ENCODE measurements around the gene LDLRAD4. TPM values are rescaled to one million over a fixed set of nuclear protein-coding genes. Genes with fewer than 3 reads are reported as not detected.

LDLRAD4 gene
- total RNA-seq, 1 donor, result 0.43 TPM

- no peak for TF ChIP-seq CTCF (IDR thresholded peaks at IDR 0.05; ENCODE audit: insufficient read depth, low read depth, low read length)
- H3K4me3 ChIP-seq (ENCODE audit: low read depth, low read length), result no peak overlapping the region
- no peak for DNase-seq (ENCODE audit: low read depth)
Observed at GRCh38 chr18:13583576-13584550, 365.3 kb downstream of the LDLRAD4 start.

GRCh38 chr18:13584825-13585224 lies 366.3 kb downstream of the LDLRAD4 start:
- no peak for DNase-seq (ENCODE audit: low read depth)
- no peak for TF ChIP-seq CTCF (IDR thresholded peaks at IDR 0.05; ENCODE audit: insufficient read depth, low read depth, low read length)
- no peak overlapping the region for H3K4me3 ChIP-seq (ENCODE audit: low read depth, low read length)

GRCh38 chr18:13585379-13586153 lies 367.0 kb downstream of the LDLRAD4 start:
- no peak for TF ChIP-seq CTCF (IDR thresholded peaks at IDR 0.05; ENCODE audit: insufficient read depth, low read depth, low read length)
- no peak for DNase-seq (ENCODE audit: low read depth)

GRCh38 chr18:13587001-13587400 lies 368.4 kb downstream of the LDLRAD4 start:
- no peak for TF ChIP-seq CTCF (IDR thresholded peaks at IDR 0.05; ENCODE audit: insufficient read depth, low read depth, low read length)
- DNase-seq (ENCODE audit: low read depth), result no peak
- H3K4me3 ChIP-seq (ENCODE audit: low read depth, low read length), result no peak overlapping the region

More at GRCh38 chr18:13585379-13586153, 367.0 kb downstream of the LDLRAD4 start:
- no peak overlapping the region for H3K4me3 ChIP-seq (ENCODE audit: low read depth, low read length)

GRCh38 chr18:13587477-13587876 lies 368.9 kb downstream of the LDLRAD4 start:
- DNase-seq (ENCODE audit: low read depth), result no peak
- TF ChIP-seq CTCF (IDR thresholded peaks at IDR 0.05; ENCODE audit: insufficient read depth, low read depth, low read length), result no peak

GRCh38 chr18:13587937-13588336 lies 369.4 kb downstream of the LDLRAD4 start:
- H3K4me3 ChIP-seq (ENCODE audit: low read depth, low read length), result no peak overlapping the region
- no peak for DNase-seq (ENCODE audit: low read depth)
- no peak for TF ChIP-seq CTCF (IDR thresholded peaks at IDR 0.05; ENCODE audit: insufficient read depth, low read depth, low read length)

More at GRCh38 chr18:13587477-13587876, 368.9 kb downstream of the LDLRAD4 start:
- no peak overlapping the region for H3K4me3 ChIP-seq (ENCODE audit: low read depth, low read length)

Data from fibroblast of villous mesenchyme (primary cell).